WTC11 (cell line): Measurements from ENCODE around the gene TNFRSF14. TPM values are rescaled to one million over a fixed set of nuclear protein-coding genes. Genes with fewer than 3 reads are reported as not detected.

Source experiments
- ATAC-seq: fragments of 200-7000 bp; cut with Tn5 transposase; 2 replicates; pipeline ENCODE4 v1.10.0; 2021; ENCODE audit warnings: mild to moderate bottlenecking, moderate library complexity
- CTCF ChIA-PET: fragments of 300-600 bp; sonication (Branson Sonifier 250); formaldehyde crosslinking; loops from one replicate; lab custom pipeline; 2021; ENCODE audit warnings: antibody characterized with exemption; lab: Charles Lee
- POLR2A ChIA-PET: fragments of 350-600 bp; sonication (Branson Sonifier 250); formaldehyde crosslinking; loops from one replicate; lab custom pipeline; 2021; ENCODE audit warnings: antibody characterized with exemption; lab: Charles Lee
- DNase-seq: peaks from one replicate; pipeline ENCODE4 v3.0.0; 2021; ENCODE audit warnings: low spot score
- H3K27ac Mint-ChIP-seq: 2 replicates; pipeline ENCODE4 v1.8.0; 2021; ENCODE audit warnings: mixed read lengths
- H3K27me3 Mint-ChIP-seq: 2 replicates; pipeline ENCODE4 v1.8.0; 2021; ENCODE audit warnings: low read depth, mild to moderate bottlenecking, moderate library complexity, mixed read lengths
- H3K36me3 Mint-ChIP-seq: 2 replicates; pipeline ENCODE4 v1.8.0; 2021; ENCODE audit warnings: mixed read lengths
- H3K4me1 Mint-ChIP-seq: 2 replicates; pipeline ENCODE4 v1.8.0; 2022; ENCODE audit warnings: mixed read lengths
- H3K4me3 Mint-ChIP-seq: 2 replicates; pipeline ENCODE4 v1.8.0; 2021; ENCODE audit warnings: mild to moderate bottlenecking, moderate library complexity, mixed read lengths
- H3K9me3 Mint-ChIP-seq: 2 replicates; pipeline ENCODE4 v1.8.0; 2021; ENCODE audit warnings: mixed read lengths
- ATF3 ChIP-seq: sonication (generic); formaldehyde crosslinking; conservative IDR thresholded peaks from 2 replicates; pipeline ENCODE4 v1.8.1; 2022; ENCODE audit warnings: mild to moderate bottlenecking, missing genetic modification reagents
- CREB1 ChIP-seq: sonication (generic); formaldehyde crosslinking; IDR thresholded peaks from 2 replicates; pipeline ENCODE4 v1.8.0; 2023; ENCODE audit warnings: mild to moderate bottlenecking, missing genetic modification reagents
- ESRRA ChIP-seq: sonication (generic); formaldehyde crosslinking; IDR thresholded peaks from 2 replicates; pipeline ENCODE4 v1.8.1; 2022; ENCODE audit warnings: mild to moderate bottlenecking, missing genetic modification reagents, borderline replicate concordance
- HMGA2 ChIP-seq: fragments of 250-450 bp; sonication (Bioruptor Pico); IDR thresholded peaks from 2 replicates; pipeline ENCODE4 v1.4.0; 2021; ENCODE audit warnings: mild to moderate bottlenecking, moderate library complexity
- MAX ChIP-seq: sonication (generic); formaldehyde crosslinking; IDR thresholded peaks from 2 replicates; pipeline ENCODE4 v1.8.0; 2022; ENCODE audit warnings: mild to moderate bottlenecking, missing genetic modification reagents
- NR1H2 ChIP-seq: sonication (generic); formaldehyde crosslinking; IDR thresholded peaks from 2 replicates; pipeline ENCODE4 v1.9.0; 2021; ENCODE audit warnings: mild to moderate bottlenecking, moderate library complexity, missing genetic modification reagents
- NR2C2 ChIP-seq: sonication (generic); formaldehyde crosslinking; IDR thresholded peaks from 2 replicates; pipeline ENCODE4 v1.8.0; 2022; ENCODE audit warnings: mild to moderate bottlenecking, missing genetic modification reagents
- PRRX2 ChIP-seq: fragments of 250-450 bp; sonication (Bioruptor Pico); IDR thresholded peaks from 2 replicates; pipeline ENCODE4 v1.8.0; 2021; ENCODE audit warnings: mild to moderate bottlenecking
- SP1 ChIP-seq: sonication (generic); formaldehyde crosslinking; conservative IDR thresholded peaks from 2 replicates; pipeline ENCODE4 v1.8.1; 2022; ENCODE audit warnings: missing genetic modification reagents
- ZNF317 ChIP-seq: sonication (generic); formaldehyde crosslinking; IDR thresholded peaks from 2 replicates; pipeline ENCODE4 v1.8.1; 2023; ENCODE audit warnings: low read depth, mild to moderate bottlenecking, moderate library complexity, missing genetic modification reagents, borderline replicate concordance
- ZNF396 ChIP-seq: fragments of 250-450 bp; sonication (Bioruptor Pico); IDR thresholded peaks from 2 replicates; pipeline ENCODE4 v1.8.0; 2021; ENCODE audit warnings: mild to moderate bottlenecking, moderate library complexity, borderline replicate concordance
- ZNF532 ChIP-seq: fragments of 250-450 bp; sonication (Bioruptor Pico); IDR thresholded peaks from 2 replicates; pipeline ENCODE4 v1.9.0; 2021; ENCODE audit warnings: mild to moderate bottlenecking, borderline replicate concordance
- total RNA-seq: library from RNA; stranded (reverse); gene quantifications from 3 replicates; pipeline ENCODE4 v1.2.3, GENCODE V29; 2021
- TF ChIP-seq, protein P1 (sequence below): fragments of 250-450 bp; sonication (Bioruptor Pico); IDR thresholded peaks from 2 replicates; pipeline ENCODE4 v1.9.0; 2021; ENCODE audit warnings: moderate library complexity, mild to moderate bottlenecking, inconsistent platforms, borderline replicate concordance
- TF ChIP-seq, protein P2 (sequence below): sonication (generic); formaldehyde crosslinking; IDR thresholded peaks from 2 replicates; pipeline ENCODE4 v1.8.0; 2022; ENCODE audit warnings: mild to moderate bottlenecking, missing genetic modification reagents
- TF ChIP-seq, protein P3 (sequence below): sonication (generic); formaldehyde crosslinking; IDR thresholded peaks from 2 replicates; pipeline ENCODE4 v1.8.0; 2023; ENCODE audit warnings: missing genetic modification reagents, mild to moderate bottlenecking, borderline replicate concordance

Gene TNFRSF14
- total RNA-seq, 1 experiment from 2014 or later: 0.87 TPM

GRCh38 chr1:2530513-2531361 lies 25.4 kb upstream of the TNFRSF14 start:
- Mint-ChIP-seq H3K36me3 (no peaks in the 10 kb centered on the region), H3K9me3 (no peaks in the 10 kb centered on the region), H3K4me1 (peaks cover 20% of the 10 kb centered on the region), H3K27me3 (peaks cover 82% of the 10 kb centered on the region), H3K4me3 (no peak overlapping the region)
- no peak for DNase-seq
- no peak for ATAC-seq
- POLR2A ChIA-PET: interaction anchor here (0.6 kb wide), 1 partner anchor 98 kb away, joined by 3 read pairs; no protein-coding TSS in a partner anchor
- TF ChIP-seq MAX (CRISPR knock-in tag): no peak
- no peak for TF ChIP-seq PRRX2 (CRISPR knock-in tag)
- TF ChIP-seq, protein P1, sequence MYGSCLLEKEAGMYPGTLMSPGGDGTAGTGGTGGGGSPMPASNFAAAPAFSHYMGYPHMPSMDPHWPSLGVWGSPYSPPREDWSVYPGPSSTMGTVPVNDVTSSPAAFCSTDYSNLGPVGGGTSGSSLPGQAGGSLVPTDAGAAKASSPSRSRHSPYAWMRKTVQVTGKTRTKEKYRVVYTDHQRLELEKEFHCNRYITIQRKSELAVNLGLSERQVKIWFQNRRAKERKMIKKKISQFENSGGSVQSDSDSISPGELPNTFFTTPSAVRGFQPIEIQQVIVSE (CRISPR knock-in tag): no peak
- TF ChIP-seq NR1H2 (CRISPR knock-in tag): no peak
- TF ChIP-seq NR2C2 (CRISPR knock-in tag): no peak
- no peak for TF ChIP-seq ZNF317 (CRISPR knock-in tag)
- no peak for TF ChIP-seq ZNF532 (CRISPR knock-in tag)
- TF ChIP-seq ZNF396: no peak
- TF ChIP-seq CREB1 (CRISPR knock-in tag): no peak
- TF ChIP-seq SP1 (CRISPR knock-in tag): no peak
- no peak for TF ChIP-seq HMGA2 (CRISPR knock-in tag)
- TF ChIP-seq, all 79 proteins: peak for 0
- CTCF ChIA-PET: interaction anchor here (0.5 to 1.4 kb wide), 5 partner anchors 9 to 119 kb away, joined by 3 to 8 read pairs (median 3); no protein-coding TSS in a partner anchor
- H3K27ac Mint-ChIP-seq: no peak overlapping the region

DNA sequence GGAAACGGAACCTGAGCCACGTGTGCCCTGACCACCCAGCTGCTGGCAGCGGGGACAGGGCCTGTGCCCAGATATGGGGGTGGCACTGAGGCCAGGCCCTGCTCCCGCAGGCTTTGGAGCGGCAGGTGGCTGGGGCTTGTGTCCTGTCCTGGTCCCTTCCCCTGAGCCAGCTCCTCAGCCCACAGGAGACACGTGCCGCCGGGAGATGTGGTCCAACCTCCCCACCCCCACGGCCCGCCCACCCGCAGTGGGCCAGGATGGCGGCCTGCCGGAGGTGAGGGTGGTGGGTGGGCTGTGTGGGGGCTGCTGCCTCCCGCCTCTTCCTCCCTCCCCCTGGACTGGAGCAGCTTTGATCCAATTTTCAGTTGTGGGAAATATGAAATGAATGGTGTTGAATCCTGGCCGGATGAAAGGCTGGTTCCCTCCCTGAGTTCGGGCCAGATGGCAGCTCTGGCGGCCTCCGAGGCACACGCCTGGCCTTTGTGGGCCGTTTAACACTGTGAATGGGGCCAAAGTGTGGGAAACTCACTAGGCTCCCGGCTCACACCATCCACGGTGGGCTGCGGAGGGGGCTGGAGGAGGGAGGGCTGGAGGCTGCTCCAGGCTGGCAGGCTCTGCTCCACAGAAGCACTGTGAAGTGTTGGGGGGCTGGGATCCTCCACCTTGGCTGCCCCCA lies 23.5 kb upstream of the TNFRSF14 start:
- H3K27ac Mint-ChIP-seq: no peak overlapping the region
- no peak for ATAC-seq
- peaks cover 14% of the 10 kb centered on the region for H3K4me1 Mint-ChIP-seq
- DNase-seq: no peak
- no peaks in the 10 kb centered on the region for H3K36me3 Mint-ChIP-seq
- ChIA-PET CTCF (interaction anchor here (1.5 kb wide), 1 partner anchor 29 kb away, joined by 6 read pairs; no protein-coding TSS in a partner anchor), POLR2A (no interaction called here)
- no peaks in the 10 kb centered on the region for H3K9me3 Mint-ChIP-seq
- H3K27me3 Mint-ChIP-seq: peaks cover 78% of the 10 kb centered on the region
- H3K4me3 Mint-ChIP-seq: no peak overlapping the region
- TF ChIP-seq ZNF532 (CRISPR knock-in tag) (no peak), ATF3 (CRISPR knock-in tag) (no peak), ESRRA (CRISPR knock-in tag) (no peak)
- TF ChIP-seq, protein P2, sequence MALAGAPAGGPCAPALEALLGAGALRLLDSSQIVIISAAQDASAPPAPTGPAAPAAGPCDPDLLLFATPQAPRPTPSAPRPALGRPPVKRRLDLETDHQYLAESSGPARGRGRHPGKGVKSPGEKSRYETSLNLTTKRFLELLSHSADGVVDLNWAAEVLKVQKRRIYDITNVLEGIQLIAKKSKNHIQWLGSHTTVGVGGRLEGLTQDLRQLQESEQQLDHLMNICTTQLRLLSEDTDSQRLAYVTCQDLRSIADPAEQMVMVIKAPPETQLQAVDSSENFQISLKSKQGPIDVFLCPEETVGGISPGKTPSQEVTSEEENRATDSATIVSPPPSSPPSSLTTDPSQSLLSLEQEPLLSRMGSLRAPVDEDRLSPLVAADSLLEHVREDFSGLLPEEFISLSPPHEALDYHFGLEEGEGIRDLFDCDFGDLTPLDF (CRISPR knock-in tag): no peak
- TF ChIP-seq, protein P3, sequence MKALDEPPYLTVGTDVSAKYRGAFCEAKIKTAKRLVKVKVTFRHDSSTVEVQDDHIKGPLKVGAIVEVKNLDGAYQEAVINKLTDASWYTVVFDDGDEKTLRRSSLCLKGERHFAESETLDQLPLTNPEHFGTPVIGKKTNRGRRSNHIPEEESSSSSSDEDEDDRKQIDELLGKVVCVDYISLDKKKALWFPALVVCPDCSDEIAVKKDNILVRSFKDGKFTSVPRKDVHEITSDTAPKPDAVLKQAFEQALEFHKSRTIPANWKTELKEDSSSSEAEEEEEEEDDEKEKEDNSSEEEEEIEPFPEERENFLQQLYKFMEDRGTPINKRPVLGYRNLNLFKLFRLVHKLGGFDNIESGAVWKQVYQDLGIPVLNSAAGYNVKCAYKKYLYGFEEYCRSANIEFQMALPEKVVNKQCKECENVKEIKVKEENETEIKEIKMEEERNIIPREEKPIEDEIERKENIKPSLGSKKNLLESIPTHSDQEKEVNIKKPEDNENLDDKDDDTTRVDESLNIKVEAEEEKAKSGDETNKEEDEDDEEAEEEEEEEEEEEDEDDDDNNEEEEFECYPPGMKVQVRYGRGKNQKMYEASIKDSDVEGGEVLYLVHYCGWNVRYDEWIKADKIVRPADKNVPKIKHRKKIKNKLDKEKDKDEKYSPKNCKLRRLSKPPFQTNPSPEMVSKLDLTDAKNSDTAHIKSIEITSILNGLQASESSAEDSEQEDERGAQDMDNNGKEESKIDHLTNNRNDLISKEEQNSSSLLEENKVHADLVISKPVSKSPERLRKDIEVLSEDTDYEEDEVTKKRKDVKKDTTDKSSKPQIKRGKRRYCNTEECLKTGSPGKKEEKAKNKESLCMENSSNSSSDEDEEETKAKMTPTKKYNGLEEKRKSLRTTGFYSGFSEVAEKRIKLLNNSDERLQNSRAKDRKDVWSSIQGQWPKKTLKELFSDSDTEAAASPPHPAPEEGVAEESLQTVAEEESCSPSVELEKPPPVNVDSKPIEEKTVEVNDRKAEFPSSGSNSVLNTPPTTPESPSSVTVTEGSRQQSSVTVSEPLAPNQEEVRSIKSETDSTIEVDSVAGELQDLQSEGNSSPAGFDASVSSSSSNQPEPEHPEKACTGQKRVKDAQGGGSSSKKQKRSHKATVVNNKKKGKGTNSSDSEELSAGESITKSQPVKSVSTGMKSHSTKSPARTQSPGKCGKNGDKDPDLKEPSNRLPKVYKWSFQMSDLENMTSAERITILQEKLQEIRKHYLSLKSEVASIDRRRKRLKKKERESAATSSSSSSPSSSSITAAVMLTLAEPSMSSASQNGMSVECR (CRISPR knock-in tag): no peak
